Measurements from ENCODE around the gene CRYL1.

CRYL1 gene

GRCh38 chr13:20573186-20573585 lies 47.5 kb upstream of the CRYL1 start:
- ChIA-PET CTCF (no interaction called here), POLR2A (interaction anchor here (0.5 kb wide), 1 partner anchor 642 kb away, joined by 3 read pairs; no protein-coding TSS in a partner anchor)
- H3K4me3 ChIP-seq (ENCODE audit: low read depth, low read length), result no peak overlapping the region
- no peaks in the 10 kb centered on the region for H3K9me3 ChIP-seq (ENCODE audit: control insufficient read depth, insufficient read depth, low read depth, low read length)
- H3K4me1 ChIP-seq (ENCODE audit: control insufficient read depth, insufficient read depth, low read length), result no peaks in the 10 kb centered on the region
- no peak for TF ChIP-seq ZFHX2 (tag by site-specific recombination; conservative IDR thresholded peaks at IDR 0.05)
- TF ChIP-seq TRIM28 (IDR thresholded peaks at IDR 0.05; ENCODE audit: borderline replicate concordance, low read length), result no peak
- no peak overlapping the region for H3K27ac ChIP-seq (ENCODE audit: extremely low read depth, low read depth, low read length)
- H3K36me3 ChIP-seq (ENCODE audit: control insufficient read depth in 2 of 2, insufficient read depth in 1 of 2, low read length in 2 of 2), result peaks cover 0 to 14% of the 10 kb centered on the region in 2 experiments; a peak in 1 of 3 replicates

GRCh38 chr13:20571676-20572075 lies 46.0 kb upstream of the CRYL1 start:
- ChIA-PET POLR2A (no interaction called here), CTCF (no interaction called here)
- no peak for TF ChIP-seq ZFP3 (tag by site-specific recombination; IDR thresholded peaks at IDR 0.05; ENCODE audit: low read depth)
- TF ChIP-seq TSHZ1 (tag by site-specific recombination; IDR thresholded peaks at IDR 0.05; ENCODE audit: borderline replicate concordance), result no peak
- no peak for TF ChIP-seq SCRT2 (tag by site-specific recombination; IDR thresholded peaks at IDR 0.05)
- TF ChIP-seq ZNF184 (tag by site-specific recombination; IDR thresholded peaks at IDR 0.05), result no peak
- no peak for TF ChIP-seq IKZF3 (tag by site-specific recombination; IDR thresholded peaks at IDR 0.05)
- TF ChIP-seq ZNF433 (tag by site-specific recombination; IDR thresholded peaks at IDR 0.05; ENCODE audit: low read depth), result no peak
- Histone ChIP-seq H3K4me1 (ENCODE audit: control insufficient read depth, insufficient read depth, low read length) (no peaks in the 10 kb centered on the region), H3K4me3 (ENCODE audit: low read depth, low read length) (no peak overlapping the region), H3K9me3 (ENCODE audit: control insufficient read depth, insufficient read depth, low read depth, low read length) (no peaks in the 10 kb centered on the region), H3K27ac (ENCODE audit: extremely low read depth, low read depth, low read length) (no peak overlapping the region), H3K36me3 (ENCODE audit: control insufficient read depth in 2 of 2, insufficient read depth in 1 of 2, low read length in 2 of 2) (peaks cover 0 to 14% of the 10 kb centered on the region in 2 experiments; a peak in 1 of 3 replicates)

GRCh38 chr13:20570517-20570916 lies 44.9 kb upstream of the CRYL1 start:
- no peak overlapping the region for H3K4me3 ChIP-seq (ENCODE audit: low read depth, low read length)
- no peaks in the 10 kb centered on the region for H3K4me1 ChIP-seq (ENCODE audit: control insufficient read depth, insufficient read depth, low read length)
- peaks cover 0 to 11% of the 10 kb centered on the region in 2 experiments; a peak in 1 of 3 replicates for H3K36me3 ChIP-seq (ENCODE audit: control insufficient read depth in 2 of 2, insufficient read depth in 1 of 2, low read length in 2 of 2)
- CTCF ChIA-PET, result no interaction called here
- POLR2A ChIA-PET, result no interaction called here
- no peaks in the 10 kb centered on the region for H3K9me3 ChIP-seq (ENCODE audit: control insufficient read depth, insufficient read depth, low read depth, low read length)
- H3K27ac ChIP-seq (ENCODE audit: extremely low read depth, low read depth, low read length), result no peak overlapping the region
- TF ChIP-seq ZNF518A (tag by site-specific recombination; conservative IDR thresholded peaks at IDR 0.05; ENCODE audit: low read depth), result no peak
- TF ChIP-seq HOXA7 (CRISPR knock-in tag; IDR thresholded peaks at IDR 0.05; ENCODE audit: borderline replicate concordance), result no peak
- TF ChIP-seq GLI4 (tag by site-specific recombination; IDR thresholded peaks at IDR 0.05), result no peak
- no peak for TF ChIP-seq ZSCAN18 (tag by site-specific recombination; IDR thresholded peaks at IDR 0.05)
- no peak for TF ChIP-seq FEZF1 (tag by site-specific recombination; IDR thresholded peaks at IDR 0.05)
- TF ChIP-seq BCL11A (tag by site-specific recombination; IDR thresholded peaks at IDR 0.05; ENCODE audit: low read depth), result no peak
- TF ChIP-seq ZNF202 (tag by site-specific recombination; IDR thresholded peaks at IDR 0.05; ENCODE audit: borderline replicate concordance), result no peak
- TF ChIP-seq ZNF366 (tag by site-specific recombination; conservative IDR thresholded peaks at IDR 0.05), result no peak
- TF ChIP-seq ZNF639 (tag by site-specific recombination; IDR thresholded peaks at IDR 0.05), result no peak
- TF ChIP-seq PRDM1 (tag by site-specific recombination; IDR thresholded peaks at IDR 0.05), result no peak
- TF ChIP-seq ZNF169 (tag by site-specific recombination; IDR thresholded peaks at IDR 0.05), result no peak
- TF ChIP-seq ZBTB17 (tag by site-specific recombination; IDR thresholded peaks at IDR 0.05), result no peak
